Measurements from ENCODE around the gene RAB4A. TPM values are rescaled to one million over a fixed set of nuclear protein-coding genes. Genes with fewer than 3 reads are reported as not detected.

Gene RAB4A
- total and polyA plus RNA-seq, 12 donors, result 15.7 to 131 (median 112) TPM

DNA sequence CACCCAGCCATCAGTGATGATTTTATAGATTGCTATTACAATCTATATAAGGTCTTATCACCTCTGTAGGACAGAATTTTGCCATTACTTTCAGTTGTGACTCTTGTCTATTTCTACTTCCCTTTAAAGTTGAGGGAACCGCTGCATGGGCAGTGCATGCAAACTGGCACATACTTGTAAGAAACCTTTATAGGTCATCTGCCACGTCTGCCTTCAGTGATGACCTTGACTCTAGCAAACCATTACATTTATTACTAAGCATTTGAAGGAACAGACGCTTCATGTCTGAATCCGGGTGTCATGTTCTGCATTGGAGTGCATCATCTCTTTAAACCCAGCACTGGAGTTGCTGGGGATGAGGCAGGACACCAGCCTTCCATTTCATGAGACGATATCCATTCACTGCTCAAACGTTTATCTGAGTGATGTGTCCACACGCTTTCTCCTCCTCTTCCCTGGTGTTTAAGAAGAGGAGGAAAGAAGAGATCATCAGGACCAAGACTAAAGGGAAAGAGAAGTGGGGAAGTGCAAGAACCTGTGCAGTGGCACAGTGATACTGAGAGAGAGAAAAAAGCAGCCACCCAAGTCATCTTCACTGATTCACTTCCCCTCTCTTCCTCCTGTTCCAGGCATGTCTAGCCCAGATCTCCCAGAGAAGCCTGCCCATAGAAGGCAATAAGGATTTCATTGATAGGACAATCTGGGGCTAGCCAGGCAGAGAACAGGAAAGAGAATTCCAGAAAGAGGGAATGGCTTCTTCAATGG lies 57.9 kb downstream of the RAB4A start:
- no peaks in the 10 kb centered on the region for H3K27me3 ChIP-seq
- intact Hi-C loops (cut with DNase I), result no loop called here
- H3K36me3 ChIP-seq, result peaks cover 0 to 51% (median 5%) of the 10 kb centered on the region in 9 donors
- no peak overlapping the region for H3K27ac ChIP-seq
- H3K9me3 ChIP-seq, result peaks cover 0 to 4% (median 0%) of the 10 kb centered on the region in 11 donors
- H3K4me1 ChIP-seq, result peaks cover 0 to 19% (median 0%) of the 10 kb centered on the region in 9 donors
- TF ChIP-seq CTCF (IDR thresholded peaks at IDR 0.05), result no peak
- no peak overlapping the region for H3K4me3 ChIP-seq
- WGBS, 2 donors, result 83 to 84% methylated on average over 7 of the region's 7 CpGs
- ATAC-seq (no peak), DNase-seq (no peak)

DNA sequence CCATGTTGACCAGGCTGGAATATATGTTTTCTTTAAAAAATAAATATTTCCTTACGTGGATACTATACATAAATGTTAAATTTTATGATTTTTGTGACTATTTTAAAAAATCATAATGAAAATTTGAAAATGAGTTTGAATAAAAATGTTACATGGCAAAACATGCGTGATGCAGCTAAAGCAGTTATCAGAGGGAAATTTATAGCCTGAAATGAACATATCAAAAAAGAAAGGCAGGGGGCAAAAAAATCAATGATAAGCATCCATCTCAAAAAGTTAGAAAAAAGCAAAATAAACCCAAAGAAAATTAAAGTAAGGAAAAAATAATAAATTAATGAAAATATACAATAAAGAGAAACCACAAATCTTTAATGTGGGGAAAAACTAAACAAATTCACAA lies 63.4 kb downstream of the RAB4A start:
- DNase-seq (no peak), ATAC-seq (no peak)
- no peak overlapping the region for H3K4me3 ChIP-seq
- TF ChIP-seq CTCF (IDR thresholded peaks at IDR 0.05), result no peak
- H3K27ac ChIP-seq, result no peak overlapping the region
- intact Hi-C loops (cut with DNase I), result no loop called here
- WGBS, 2 donors, result 70 to 98% methylated on average over 2 of the region's 2 CpGs
- H3K9me3 ChIP-seq, result peaks cover 0 to 14% (median 3%) of the 10 kb centered on the region in 11 donors
- peaks cover 0 to 11% (median 0%) of the 10 kb centered on the region in 9 donors for H3K4me1 ChIP-seq
- H3K36me3 ChIP-seq, result peaks cover 0 to 12% (median 0%) of the 10 kb centered on the region in 9 donors
- H3K27me3 ChIP-seq, result no peaks in the 10 kb centered on the region

GRCh38 chr1:229334716-229335115 lies 63.8 kb downstream of the RAB4A start:
- Histone ChIP-seq H3K36me3 (peaks cover 0 to 11% (median 0%) of the 10 kb centered on the region in 9 donors), H3K4me3 (no peak overlapping the region), H3K9me3 (peaks cover 0 to 14% (median 3%) of the 10 kb centered on the region in 11 donors), H3K27ac (no peak overlapping the region), H3K27me3 (no peaks in the 10 kb centered on the region), H3K4me1 (peaks cover 0 to 11% (median 0%) of the 10 kb centered on the region in 9 donors)
- TF ChIP-seq CTCF (IDR thresholded peaks at IDR 0.05), result no peak
- DNase-seq (no peak), ATAC-seq (no peak)
- intact Hi-C loops (cut with DNase I), result no loop called here
- 100% methylated on average over 2 of the region's 2 CpGs for WGBS, 2 donors

- H3K4me1 ChIP-seq, result peaks cover 0 to 25% (median 6%) of the 10 kb centered on the region in 9 donors
- H3K9me3 ChIP-seq, result peaks cover 0 to 14% (median 3%) of the 10 kb centered on the region in 11 donors
- intact Hi-C loops (cut with DNase I), result no loop called here
- DNase-seq, result no peak
- no peaks in the 10 kb centered on the region for H3K27me3 ChIP-seq
- peaks cover 0 to 11% (median 0%) of the 10 kb centered on the region in 9 donors for H3K36me3 ChIP-seq
- TF ChIP-seq CTCF (IDR thresholded peaks at IDR 0.05), result no peak
- ATAC-seq, result no peak
- no peak overlapping the region for H3K4me3 ChIP-seq
- WGBS, 2 donors, result 77 to 79% methylated on average over 3 of the region's 3 CpGs
- H3K27ac ChIP-seq, result no peak overlapping the region
Observed at GRCh38 chr1:229336345-229336744, 65.4 kb downstream of the RAB4A start.

All from heart right ventricle (tissue), 16 donors.